ENCODE results near the gene GARIN5A.
"Not testable (repeated sequence)": the region's sequence is repeated elsewhere in the genome, so short reads cannot be mapped to it uniquely, and the experiment has no call there.

Gene GARIN5A

DNA sequence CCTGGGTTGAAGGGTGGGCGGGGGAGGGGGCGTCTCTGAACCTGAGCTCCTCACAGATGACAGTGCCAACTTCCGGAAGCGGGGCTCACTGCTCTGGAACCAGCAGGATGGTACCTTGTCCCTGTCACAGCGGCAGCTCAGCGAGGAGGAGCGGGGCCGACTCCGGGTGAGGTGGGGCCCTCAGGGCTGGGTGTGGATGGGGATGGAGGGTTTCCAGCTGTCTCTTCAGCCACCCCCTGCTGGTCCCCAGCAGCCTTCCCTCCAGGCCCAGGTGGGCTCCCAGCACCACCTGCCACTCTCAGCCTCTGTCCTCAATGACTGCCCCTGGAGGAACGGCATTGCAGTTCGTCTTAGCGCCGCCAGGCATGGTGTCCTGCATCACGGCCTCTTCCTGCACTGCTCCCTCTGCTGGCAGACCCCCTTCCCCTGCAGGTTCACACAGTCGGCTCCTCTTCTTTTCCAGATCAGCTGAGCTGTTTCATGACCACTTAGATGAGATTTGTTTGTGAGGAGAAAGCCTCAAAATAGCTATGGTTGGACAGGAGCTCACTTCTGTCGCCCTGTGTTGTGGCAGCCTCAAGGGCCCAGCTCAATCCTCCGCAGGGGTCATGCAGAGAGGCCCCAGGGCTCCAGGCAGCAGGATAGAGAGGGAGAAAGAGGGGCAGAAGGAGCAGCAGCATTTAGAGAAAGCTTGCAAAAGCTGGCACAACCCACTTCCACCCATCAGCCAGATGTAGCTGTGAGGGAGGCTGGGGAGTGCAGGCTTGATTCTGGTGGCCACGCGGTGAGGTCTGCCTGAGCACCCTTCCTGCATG lies 2.5 kb upstream of the GARIN5A start:
- no peaks in the 10 kb centered on the region for H3K9me3 ChIP-seq (ENCODE audit: control insufficient read depth in 1 of 2, low read length in 2 of 2)
- H3K4me1 ChIP-seq (ENCODE audit: control insufficient read depth in 1 of 2, insufficient read depth in 2 of 2, low read length in 2 of 2) = peaks cover 7 to 8% of the 10 kb centered on the region in 2 donors
- peaks cover 27 to 52% of the 10 kb centered on the region in 2 donors for H3K36me3 ChIP-seq (ENCODE audit: control insufficient read depth in 1 of 2, insufficient read depth in 2 of 2, low read length in 2 of 2)
- H3K27me3 ChIP-seq (ENCODE audit: control insufficient read depth in 1 of 2, insufficient read depth in 2 of 2, low read length in 2 of 2) = no peaks in the 10 kb centered on the region
- no peak overlapping the region for H3K9ac ChIP-seq (ENCODE audit: low read depth in 1 of 2, low read length in 2 of 2)
- no peak overlapping the region for H3K4me3 ChIP-seq (ENCODE audit: low read depth in 1 of 2, low read length in 2 of 2)
- H3K27ac ChIP-seq (ENCODE audit: low read depth, low read length) = no peak overlapping the region

DNA sequence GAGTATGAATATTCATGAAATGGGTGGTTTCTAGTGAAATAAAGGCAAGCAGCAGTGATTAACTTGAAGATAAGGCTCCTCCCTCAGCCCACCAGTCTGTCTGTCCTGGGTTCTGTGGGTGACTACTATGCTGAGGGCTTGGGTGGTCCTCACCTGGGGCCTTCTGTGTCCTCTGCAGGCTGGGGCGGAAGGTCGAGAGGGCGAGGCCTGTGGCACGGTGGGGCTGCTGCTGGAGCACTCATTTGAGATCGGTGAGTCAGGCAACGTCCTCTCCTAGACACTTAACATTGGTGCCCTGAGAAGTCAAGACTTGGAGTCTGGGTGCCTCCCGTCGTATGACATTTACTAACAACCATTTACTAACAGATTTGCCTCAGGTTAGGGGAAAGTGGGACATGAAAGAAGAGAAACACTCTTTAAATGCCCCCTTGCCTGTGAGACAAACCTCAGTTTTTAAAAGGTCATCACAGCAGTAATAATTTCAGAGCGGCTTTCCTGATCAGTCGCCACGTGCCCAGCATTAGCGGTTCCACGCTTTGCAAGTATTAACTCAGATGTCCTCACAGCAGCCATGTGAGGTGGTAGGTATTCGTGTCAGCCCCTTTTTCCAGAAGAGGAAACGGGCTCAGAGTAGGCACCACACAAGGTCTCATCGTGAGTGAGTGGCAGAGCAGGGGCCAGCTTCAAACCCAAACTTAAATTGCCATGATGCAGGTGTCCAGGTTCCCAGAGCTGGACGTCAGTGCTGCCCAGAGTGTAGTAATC lies 1.3 kb upstream of the GARIN5A start:
- H3K4me3 ChIP-seq (ENCODE audit: low read depth in 1 of 2, low read length in 2 of 2) = peak overlapping the region in 1 of 2 donors; percentile 10
- peaks cover 7 to 8% of the 10 kb centered on the region in 2 donors for H3K4me1 ChIP-seq (ENCODE audit: control insufficient read depth in 1 of 2, insufficient read depth in 2 of 2, low read length in 2 of 2)
- peak overlapping the region in 1 of 2 donors; percentile 6 for H3K9ac ChIP-seq (ENCODE audit: low read depth in 1 of 2, low read length in 2 of 2)
- H3K36me3 ChIP-seq (ENCODE audit: control insufficient read depth in 1 of 2, insufficient read depth in 2 of 2, low read length in 2 of 2) = peaks cover 22 to 46% of the 10 kb centered on the region in 2 donors
- no peak overlapping the region for H3K27ac ChIP-seq (ENCODE audit: low read depth, low read length)
- no peaks in the 10 kb centered on the region for H3K9me3 ChIP-seq (ENCODE audit: control insufficient read depth in 1 of 2, low read length in 2 of 2)
- no peaks in the 10 kb centered on the region for H3K27me3 ChIP-seq (ENCODE audit: control insufficient read depth in 1 of 2, insufficient read depth in 2 of 2, low read length in 2 of 2)

DNA sequence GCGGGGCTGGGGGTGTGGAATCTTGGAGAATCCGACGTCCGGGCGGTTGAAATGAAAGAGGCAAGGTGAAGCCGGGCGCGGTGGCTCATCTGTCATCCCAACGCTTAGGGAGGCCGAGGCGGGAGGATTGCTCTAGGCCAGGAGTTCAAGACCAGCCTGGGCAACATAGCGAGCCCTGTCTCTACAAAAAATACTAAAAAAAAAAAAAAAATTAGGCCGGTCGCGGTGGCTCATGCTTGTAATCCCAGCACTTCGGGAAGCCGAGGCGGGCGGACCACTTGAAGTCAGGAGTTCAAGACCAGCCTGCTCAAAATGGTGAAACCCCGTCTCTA lies 225 bp upstream of the GARIN5A start:
- Histone ChIP-seq H3K27me3 (ENCODE audit: control insufficient read depth in 1 of 2, insufficient read depth in 2 of 2, low read length in 2 of 2) (no peaks in the 10 kb centered on the region), H3K9ac (ENCODE audit: low read depth in 1 of 2, low read length in 2 of 2) (peak overlapping the region; percentile 74 to 84), H3K4me1 (ENCODE audit: control insufficient read depth in 1 of 2, insufficient read depth in 2 of 2, low read length in 2 of 2) (peaks cover 7 to 8% of the 10 kb centered on the region in 2 donors), H3K36me3 (ENCODE audit: control insufficient read depth in 1 of 2, insufficient read depth in 2 of 2, low read length in 2 of 2) (peaks cover 20 to 37% of the 10 kb centered on the region in 2 donors), H3K27ac (ENCODE audit: low read depth, low read length) (peak overlapping the region; percentile 79), H3K9me3 (ENCODE audit: control insufficient read depth in 1 of 2, low read length in 2 of 2) (no peaks in the 10 kb centered on the region), H3K4me3 (ENCODE audit: low read depth in 1 of 2, low read length in 2 of 2) (peak overlapping the region; percentile 78 to 95)

DNA sequence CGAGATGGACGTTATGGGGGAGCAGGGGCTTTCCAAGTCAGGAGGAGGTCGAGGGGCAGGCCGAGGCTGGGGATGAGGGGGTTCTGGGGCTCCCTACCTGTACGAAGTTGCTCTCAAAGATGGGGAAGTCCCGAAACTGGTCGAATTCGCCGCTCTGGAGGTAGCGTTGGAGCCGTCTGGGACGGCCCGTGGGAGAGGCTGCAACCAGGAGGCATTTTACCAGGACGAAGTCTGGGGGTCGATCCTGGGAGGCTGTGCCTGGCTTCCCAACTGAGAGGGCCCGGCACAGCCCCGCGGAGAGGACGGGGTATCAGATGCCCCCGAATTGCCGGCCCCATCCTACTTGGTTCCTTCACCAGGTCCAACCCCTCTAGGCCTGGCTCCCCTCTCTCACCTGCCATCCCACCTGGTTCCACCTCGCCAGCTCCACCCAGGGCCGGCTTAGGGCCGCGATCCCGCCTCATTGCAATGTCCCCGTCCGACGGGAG lies 868 bp downstream of the GARIN5A start:
- Histone ChIP-seq H3K9me3 (ENCODE audit: control insufficient read depth in 1 of 2, low read length in 2 of 2) (no peaks in the 10 kb centered on the region), H3K27ac (ENCODE audit: low read depth, low read length) (no peak overlapping the region), H3K4me3 (ENCODE audit: low read depth in 1 of 2, low read length in 2 of 2) (peak overlapping the region; percentile 78 to 95), H3K4me1 (ENCODE audit: control insufficient read depth in 1 of 2, insufficient read depth in 2 of 2, low read length in 2 of 2) (peaks cover 7 to 8% of the 10 kb centered on the region in 2 donors), H3K36me3 (ENCODE audit: control insufficient read depth in 1 of 2, insufficient read depth in 2 of 2, low read length in 2 of 2) (peaks cover 20 to 28% of the 10 kb centered on the region in 2 donors), H3K27me3 (ENCODE audit: control insufficient read depth in 1 of 2, insufficient read depth in 2 of 2, low read length in 2 of 2) (no peaks in the 10 kb centered on the region), H3K9ac (ENCODE audit: low read depth in 1 of 2, low read length in 2 of 2) (no peak overlapping the region)

DNA sequence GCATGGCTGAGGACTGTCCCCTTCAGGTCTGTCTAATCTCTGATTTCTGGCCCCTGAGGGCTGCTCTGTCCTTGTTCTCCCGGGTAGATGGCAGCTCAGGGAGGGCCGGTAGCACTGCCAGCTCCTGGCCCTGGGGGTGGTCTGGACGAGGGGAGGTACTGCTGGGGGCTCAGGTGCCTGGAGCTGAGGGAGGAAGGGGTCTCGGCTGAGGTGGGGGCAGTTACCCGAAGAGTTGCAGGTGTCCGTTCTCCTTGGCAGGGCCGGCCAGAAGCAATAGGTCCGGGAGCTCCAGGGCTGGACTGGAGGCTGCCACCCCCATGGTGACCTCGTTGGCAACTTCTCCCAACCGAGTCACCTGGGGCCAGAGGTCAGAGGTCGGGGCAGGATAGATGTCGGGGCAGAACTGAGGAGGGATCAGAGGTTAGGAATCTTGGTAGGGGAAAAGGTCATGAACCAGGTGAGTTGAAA lies 1.5 kb downstream of the GARIN5A start:
- Histone ChIP-seq H3K9me3 (ENCODE audit: control insufficient read depth in 1 of 2, low read length in 2 of 2) (no peaks in the 10 kb centered on the region), H3K4me3 (ENCODE audit: low read depth in 1 of 2, low read length in 2 of 2) (no peak overlapping the region), H3K27ac (ENCODE audit: low read depth, low read length) (no peak overlapping the region), H3K36me3 (ENCODE audit: control insufficient read depth in 1 of 2, insufficient read depth in 2 of 2, low read length in 2 of 2) (peaks cover 20 to 21% of the 10 kb centered on the region in 2 donors), H3K4me1 (ENCODE audit: control insufficient read depth in 1 of 2, insufficient read depth in 2 of 2, low read length in 2 of 2) (peaks cover 7 to 8% of the 10 kb centered on the region in 2 donors), H3K27me3 (ENCODE audit: control insufficient read depth in 1 of 2, insufficient read depth in 2 of 2, low read length in 2 of 2) (no peaks in the 10 kb centered on the region), H3K9ac (ENCODE audit: low read depth in 1 of 2, low read length in 2 of 2) (no peak overlapping the region)

DNA sequence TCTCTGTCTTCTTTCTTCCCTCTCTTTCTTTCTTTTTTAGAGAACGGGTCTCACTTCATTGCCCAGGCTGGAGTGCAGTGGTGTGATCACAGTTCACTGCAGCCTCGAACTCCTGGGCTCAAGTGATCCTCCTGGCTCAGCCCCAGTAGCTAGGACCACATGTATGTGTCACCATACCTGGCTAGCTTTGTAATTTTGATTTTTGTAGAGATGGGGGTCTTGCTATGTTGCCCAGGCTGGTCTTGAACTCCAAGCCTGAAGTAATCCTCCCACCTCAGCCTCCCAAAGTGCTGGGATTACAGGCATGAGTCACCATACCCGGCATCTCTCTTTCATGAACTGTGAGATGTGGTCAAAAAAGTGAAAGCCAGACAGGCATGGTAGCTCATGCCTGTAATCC lies 3.3 kb downstream of the GARIN5A start:
- not testable (repeated sequence) for H3K4me1 ChIP-seq (ENCODE audit: control insufficient read depth in 1 of 2, insufficient read depth in 2 of 2, low read length in 2 of 2); H3K27me3 ChIP-seq (ENCODE audit: control insufficient read depth in 1 of 2, insufficient read depth in 2 of 2, low read length in 2 of 2); H3K4me3 ChIP-seq (ENCODE audit: low read depth in 1 of 2, low read length in 2 of 2); H3K27ac ChIP-seq (ENCODE audit: low read depth, low read length); H3K9me3 ChIP-seq (ENCODE audit: control insufficient read depth in 1 of 2, low read length in 2 of 2); H3K9ac ChIP-seq (ENCODE audit: low read depth in 1 of 2, low read length in 2 of 2); H3K36me3 ChIP-seq (ENCODE audit: control insufficient read depth in 1 of 2, insufficient read depth in 2 of 2, low read length in 2 of 2)

DNA sequence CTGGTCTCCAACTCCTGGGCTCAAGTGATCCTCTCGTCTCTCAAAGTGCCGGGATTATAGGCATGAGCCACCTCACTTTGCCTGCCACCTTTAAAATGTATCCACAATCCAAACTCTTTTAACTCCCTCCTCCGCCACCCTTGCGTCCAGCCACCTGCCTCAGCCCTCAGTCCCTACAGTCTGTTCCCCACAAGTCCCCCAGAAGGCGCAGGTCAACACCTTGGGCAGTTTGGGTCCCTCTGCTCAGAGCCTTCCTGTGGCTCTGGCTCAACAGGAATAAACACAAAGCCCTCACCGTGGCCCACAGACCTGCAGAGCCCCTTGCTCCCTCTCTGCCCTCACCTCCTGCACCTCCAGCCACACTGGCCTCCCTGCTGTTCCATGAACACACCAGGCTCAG lies 7.8 kb downstream of the GARIN5A start:
- H3K4me1 ChIP-seq (ENCODE audit: control insufficient read depth in 1 of 2, insufficient read depth in 2 of 2, low read length in 2 of 2) = peaks cover 26 to 30% of the 10 kb centered on the region in 2 donors
- no peaks in the 10 kb centered on the region for H3K36me3 ChIP-seq (ENCODE audit: control insufficient read depth in 1 of 2, insufficient read depth in 2 of 2, low read length in 2 of 2)
- H3K27ac ChIP-seq (ENCODE audit: low read depth, low read length) = no peak overlapping the region
- H3K4me3 ChIP-seq (ENCODE audit: low read depth in 1 of 2, low read length in 2 of 2) = no peak overlapping the region
- no peaks in the 10 kb centered on the region for H3K27me3 ChIP-seq (ENCODE audit: control insufficient read depth in 1 of 2, insufficient read depth in 2 of 2, low read length in 2 of 2)
- H3K9me3 ChIP-seq (ENCODE audit: control insufficient read depth in 1 of 2, low read length in 2 of 2) = no peaks in the 10 kb centered on the region
- H3K9ac ChIP-seq (ENCODE audit: low read depth in 1 of 2, low read length in 2 of 2) = no peak overlapping the region

DNA sequence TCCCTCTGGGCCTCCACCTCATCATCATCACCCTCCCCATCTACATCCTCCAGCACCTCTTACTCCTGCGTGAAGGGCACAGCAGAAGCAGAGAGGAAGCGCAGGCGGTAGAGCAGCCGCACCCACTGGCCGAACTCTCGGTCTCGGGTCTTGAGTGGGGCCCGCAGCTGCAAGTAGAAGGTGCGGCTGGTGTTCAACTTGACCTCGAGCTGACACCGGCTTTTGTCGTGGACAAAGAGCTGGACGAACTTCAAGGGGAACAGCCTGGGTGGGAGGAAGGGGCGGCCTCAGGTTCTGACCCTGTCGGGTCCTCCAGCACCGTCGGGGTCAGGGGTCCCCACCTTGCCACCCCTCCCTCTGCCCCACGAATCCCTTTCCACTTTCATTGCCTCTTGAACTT lies 9.1 kb downstream of the GARIN5A start:
- Histone ChIP-seq H3K27me3 (ENCODE audit: control insufficient read depth in 1 of 2, insufficient read depth in 2 of 2, low read length in 2 of 2) (no peaks in the 10 kb centered on the region), H3K36me3 (ENCODE audit: control insufficient read depth in 1 of 2, insufficient read depth in 2 of 2, low read length in 2 of 2) (no peaks in the 10 kb centered on the region), H3K4me1 (ENCODE audit: control insufficient read depth in 1 of 2, insufficient read depth in 2 of 2, low read length in 2 of 2) (peaks cover 26 to 30% of the 10 kb centered on the region in 2 donors), H3K9me3 (ENCODE audit: control insufficient read depth in 1 of 2, low read length in 2 of 2) (no peaks in the 10 kb centered on the region), H3K27ac (ENCODE audit: low read depth, low read length) (no peak overlapping the region), H3K9ac (ENCODE audit: low read depth in 1 of 2, low read length in 2 of 2) (no peak overlapping the region), H3K4me3 (ENCODE audit: low read depth in 1 of 2, low read length in 2 of 2) (no peak overlapping the region)

DNA sequence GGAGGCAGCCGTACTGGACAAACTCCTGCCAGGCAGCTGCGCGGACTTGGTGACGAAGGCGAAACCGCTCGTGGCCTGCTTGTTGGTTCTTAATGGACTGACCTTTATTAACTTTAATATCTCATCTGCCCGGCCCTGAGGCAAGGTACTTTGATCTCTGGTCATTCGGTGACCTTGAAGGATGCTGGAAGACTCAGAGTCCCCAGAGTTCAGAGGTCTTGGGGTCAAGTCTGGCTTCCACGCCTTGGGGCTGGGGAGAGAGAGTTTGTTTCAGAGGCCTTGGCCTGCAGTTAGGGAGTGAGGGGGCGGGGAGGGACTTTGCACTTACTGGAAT lies 10.0 kb downstream of the GARIN5A start:
- peaks cover 26 to 30% of the 10 kb centered on the region in 2 donors for H3K4me1 ChIP-seq (ENCODE audit: control insufficient read depth in 1 of 2, insufficient read depth in 2 of 2, low read length in 2 of 2)
- no peak overlapping the region for H3K9ac ChIP-seq (ENCODE audit: low read depth in 1 of 2, low read length in 2 of 2)
- no peaks in the 10 kb centered on the region for H3K36me3 ChIP-seq (ENCODE audit: control insufficient read depth in 1 of 2, insufficient read depth in 2 of 2, low read length in 2 of 2)
- peak overlapping the region; percentile 42 for H3K27ac ChIP-seq (ENCODE audit: low read depth, low read length)
- H3K9me3 ChIP-seq (ENCODE audit: control insufficient read depth in 1 of 2, low read length in 2 of 2) = no peaks in the 10 kb centered on the region
- no peak overlapping the region for H3K4me3 ChIP-seq (ENCODE audit: low read depth in 1 of 2, low read length in 2 of 2)
- H3K27me3 ChIP-seq (ENCODE audit: control insufficient read depth in 1 of 2, insufficient read depth in 2 of 2, low read length in 2 of 2) = no peaks in the 10 kb centered on the region

DNA sequence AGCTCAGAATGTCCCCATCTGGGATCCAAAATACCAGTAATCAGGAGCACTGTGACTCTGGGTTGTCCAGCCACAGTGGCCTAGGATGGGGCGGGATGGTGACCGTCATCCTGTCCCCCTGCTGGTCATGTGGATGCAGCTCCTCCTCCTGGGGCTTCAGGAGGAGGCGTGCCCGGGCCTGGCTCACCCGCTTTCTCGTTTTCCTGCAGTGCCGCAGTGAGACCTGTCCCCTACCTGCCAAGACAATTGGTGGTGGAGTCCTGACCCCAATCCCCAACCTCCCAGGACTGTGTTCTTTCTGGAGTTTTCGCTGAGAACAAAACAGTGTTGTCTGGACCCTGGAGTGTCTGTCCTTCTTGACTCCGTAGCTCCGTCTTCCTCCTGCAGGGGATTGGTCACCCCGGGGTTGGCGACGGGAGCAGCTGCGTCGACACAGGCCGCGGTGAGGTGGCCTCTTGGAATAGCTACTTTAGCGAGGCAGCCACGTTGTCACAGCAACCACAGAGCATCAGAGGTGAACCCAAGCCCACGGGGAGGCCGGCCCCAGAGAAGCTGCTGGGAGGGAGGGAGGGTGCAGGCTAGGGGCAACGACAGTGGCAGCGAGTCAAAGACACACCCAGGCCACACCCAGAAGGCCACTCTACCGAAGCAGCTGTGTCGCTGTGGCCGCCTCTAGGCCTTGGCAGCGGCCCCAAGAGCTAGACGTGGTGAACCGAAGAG lies 10.5 kb downstream of the GARIN5A start:
- Histone ChIP-seq H3K4me1 (ENCODE audit: control insufficient read depth in 1 of 2, insufficient read depth in 2 of 2, low read length in 2 of 2) (peaks cover 26 to 30% of the 10 kb centered on the region in 2 donors), H3K4me3 (ENCODE audit: low read depth in 1 of 2, low read length in 2 of 2) (no peak overlapping the region), H3K9ac (ENCODE audit: low read depth in 1 of 2, low read length in 2 of 2) (no peak overlapping the region), H3K9me3 (ENCODE audit: control insufficient read depth in 1 of 2, low read length in 2 of 2) (no peaks in the 10 kb centered on the region), H3K27ac (ENCODE audit: low read depth, low read length) (no peak overlapping the region), H3K27me3 (ENCODE audit: control insufficient read depth in 1 of 2, insufficient read depth in 2 of 2, low read length in 2 of 2) (no peaks in the 10 kb centered on the region), H3K36me3 (ENCODE audit: control insufficient read depth in 1 of 2, insufficient read depth in 2 of 2, low read length in 2 of 2) (no peaks in the 10 kb centered on the region)
